AG09319 (cell line): ENCODE results near the gene TMPRSS2.

Source experiments
- DNase-seq: peaks from one replicate; pipeline ENCODE4 v3.0.0-alpha.2; 2010; ENCODE audit warnings: low read depth; ENCODE audit errors: extremely low read depth
- TF ChIP-seq, protein P1 (sequence below): IDR thresholded peaks from 2 replicates; pipeline ENCODE4 v1.5.1; 2011; ENCODE audit warnings: low read depth, mild to moderate bottlenecking, inconsistent platforms, low read length, moderate library complexity

Gene TMPRSS2

DNA sequence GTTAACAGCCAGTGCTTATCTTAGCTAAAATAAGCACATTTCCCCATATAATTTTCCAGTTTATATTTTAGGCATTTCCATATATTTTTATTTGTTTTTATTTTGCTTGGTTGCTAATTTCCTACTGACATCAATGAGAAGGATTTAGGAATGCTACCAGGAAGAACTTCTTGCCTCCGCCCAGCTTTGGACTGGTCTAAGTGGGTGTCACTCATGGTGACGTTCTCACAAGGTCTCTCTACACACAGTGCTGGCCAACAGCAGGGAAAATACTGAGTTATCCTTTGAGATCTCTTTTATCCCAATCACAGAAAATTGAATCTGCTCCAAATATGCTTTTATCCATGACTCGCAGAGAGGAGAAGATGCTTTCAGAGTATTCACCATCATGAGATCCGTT is 68.7 kb downstream of the TMPRSS2 start:
- DNase-seq, result no peak
- TF ChIP-seq, protein P1, sequence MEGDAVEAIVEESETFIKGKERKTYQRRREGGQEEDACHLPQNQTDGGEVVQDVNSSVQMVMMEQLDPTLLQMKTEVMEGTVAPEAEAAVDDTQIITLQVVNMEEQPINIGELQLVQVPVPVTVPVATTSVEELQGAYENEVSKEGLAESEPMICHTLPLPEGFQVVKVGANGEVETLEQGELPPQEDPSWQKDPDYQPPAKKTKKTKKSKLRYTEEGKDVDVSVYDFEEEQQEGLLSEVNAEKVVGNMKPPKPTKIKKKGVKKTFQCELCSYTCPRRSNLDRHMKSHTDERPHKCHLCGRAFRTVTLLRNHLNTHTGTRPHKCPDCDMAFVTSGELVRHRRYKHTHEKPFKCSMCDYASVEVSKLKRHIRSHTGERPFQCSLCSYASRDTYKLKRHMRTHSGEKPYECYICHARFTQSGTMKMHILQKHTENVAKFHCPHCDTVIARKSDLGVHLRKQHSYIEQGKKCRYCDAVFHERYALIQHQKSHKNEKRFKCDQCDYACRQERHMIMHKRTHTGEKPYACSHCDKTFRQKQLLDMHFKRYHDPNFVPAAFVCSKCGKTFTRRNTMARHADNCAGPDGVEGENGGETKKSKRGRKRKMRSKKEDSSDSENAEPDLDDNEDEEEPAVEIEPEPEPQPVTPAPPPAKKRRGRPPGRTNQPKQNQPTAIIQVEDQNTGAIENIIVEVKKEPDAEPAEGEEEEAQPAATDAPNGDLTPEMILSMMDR, result no peak

GRCh38 chr21:41438425-41439113 is 69.4 kb downstream of the TMPRSS2 start:
- TF ChIP-seq, protein P1, result no peak
- no peak for DNase-seq

DNA sequence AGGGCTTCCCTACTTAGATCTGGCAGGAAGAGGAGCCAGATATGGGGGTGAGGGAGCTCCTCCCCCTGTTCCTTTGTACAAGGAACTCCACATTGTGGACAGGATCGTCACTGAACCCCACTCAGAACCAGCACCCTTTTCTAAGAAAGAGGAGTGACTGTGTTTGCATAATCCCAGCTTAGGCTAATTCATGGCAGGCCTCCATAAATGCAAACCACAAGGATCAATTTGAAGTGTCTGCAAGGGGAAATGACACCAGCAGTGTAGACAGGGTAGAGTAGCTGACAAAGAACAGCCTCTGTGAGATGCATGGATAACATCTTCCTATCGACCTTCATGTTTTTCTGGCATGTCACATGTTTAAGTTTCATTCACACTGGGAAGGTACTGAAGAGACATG is 70.2 kb downstream of the TMPRSS2 start:
- DNase-seq, result no peak
- TF ChIP-seq, protein P1, result no peak

GRCh38 chr21:41435706-41436105 is 72.3 kb downstream of the TMPRSS2 start:
- DNase-seq, result no peak
- TF ChIP-seq, protein P1, result no peak

DNA sequence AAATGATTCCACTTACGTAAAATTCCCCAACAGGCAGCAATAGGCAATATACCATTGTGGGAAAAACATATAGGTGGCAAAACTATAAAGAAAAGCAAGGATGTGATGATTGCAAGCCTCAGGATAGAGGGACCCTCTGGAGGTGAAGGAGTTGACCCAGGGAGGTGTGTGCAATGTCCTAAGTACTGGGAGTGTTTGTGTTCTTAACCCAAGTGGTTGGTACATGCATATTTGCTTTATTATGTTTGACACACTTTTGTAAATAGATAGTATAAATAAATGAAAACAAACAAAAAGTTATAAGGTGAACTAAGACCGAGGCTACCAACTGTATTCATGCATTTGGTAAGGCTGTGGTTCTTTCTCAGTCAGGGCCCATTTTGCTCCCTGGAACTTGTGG is 74.4 kb downstream of the TMPRSS2 start:
- no peak for DNase-seq
- TF ChIP-seq, protein P1, result no peak

DNA sequence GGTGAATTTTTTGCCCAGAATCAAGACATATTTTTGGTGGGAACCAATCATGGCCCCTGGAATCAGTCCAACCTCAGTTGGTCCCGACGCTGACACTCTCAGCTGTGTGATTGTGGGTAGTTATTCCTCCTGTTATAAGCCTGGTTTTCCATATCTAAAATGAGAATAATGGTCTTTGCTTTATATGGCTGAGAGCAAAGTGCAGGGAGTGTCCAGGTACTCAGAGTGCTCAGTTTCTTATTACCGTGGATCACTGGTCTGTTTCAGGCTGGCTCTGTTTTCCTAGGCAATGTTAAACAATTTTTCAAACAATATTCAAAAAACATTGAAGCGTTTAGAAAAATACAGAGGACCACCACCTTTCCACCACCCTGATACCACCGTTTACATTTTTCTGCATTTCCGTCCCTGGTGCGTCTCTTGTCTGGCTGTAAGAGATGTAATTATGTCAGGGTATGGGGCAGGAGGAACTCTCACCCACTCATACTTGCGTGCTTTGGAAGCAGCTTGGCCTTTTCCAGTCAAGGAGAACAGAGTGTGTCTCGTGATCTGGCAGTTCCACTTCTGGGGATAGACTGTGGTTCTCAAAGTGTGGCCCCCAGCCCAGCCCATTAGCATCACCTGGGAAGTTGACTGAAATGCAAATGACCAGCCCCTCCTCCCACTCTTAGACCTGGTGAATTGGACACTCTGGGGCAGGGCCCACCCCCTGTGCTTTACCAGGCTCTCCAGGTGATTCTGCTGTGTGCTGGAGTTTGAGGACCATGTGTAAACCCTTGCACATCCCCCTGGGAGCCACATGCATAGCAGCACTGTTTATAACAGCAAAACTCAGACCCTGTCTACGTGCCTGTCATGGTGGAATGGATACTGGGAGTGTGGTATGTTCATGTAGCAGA is 75.1 kb downstream of the TMPRSS2 start:
- TF ChIP-seq, protein P1, result no peak
- DNase-seq, result no peak
